LNCaP clone FGC (cell line): Measurements from ENCODE around the gene CTCFL.

Experiments used
- DNase-seq: peaks from one replicate; pipeline ENCODE4 v3.0.0-alpha.2; 2011; ENCODE audit warnings: low read depth
- H3K4me3 ChIP-seq: 2 replicates; pipeline ENCODE4 v1.5.1; 2011; ENCODE audit warnings: mild to moderate bottlenecking, low read depth, low read length, control low read depth
- TF ChIP-seq, protein P1 (sequence below): IDR thresholded peaks from 2 replicates; pipeline ENCODE4 v1.5.1; 2012; ENCODE audit warnings: mild to moderate bottlenecking; ENCODE audit not compliant: control insufficient read depth, insufficient read depth; ENCODE audit errors: extremely low read depth

CTCFL gene

DNA sequence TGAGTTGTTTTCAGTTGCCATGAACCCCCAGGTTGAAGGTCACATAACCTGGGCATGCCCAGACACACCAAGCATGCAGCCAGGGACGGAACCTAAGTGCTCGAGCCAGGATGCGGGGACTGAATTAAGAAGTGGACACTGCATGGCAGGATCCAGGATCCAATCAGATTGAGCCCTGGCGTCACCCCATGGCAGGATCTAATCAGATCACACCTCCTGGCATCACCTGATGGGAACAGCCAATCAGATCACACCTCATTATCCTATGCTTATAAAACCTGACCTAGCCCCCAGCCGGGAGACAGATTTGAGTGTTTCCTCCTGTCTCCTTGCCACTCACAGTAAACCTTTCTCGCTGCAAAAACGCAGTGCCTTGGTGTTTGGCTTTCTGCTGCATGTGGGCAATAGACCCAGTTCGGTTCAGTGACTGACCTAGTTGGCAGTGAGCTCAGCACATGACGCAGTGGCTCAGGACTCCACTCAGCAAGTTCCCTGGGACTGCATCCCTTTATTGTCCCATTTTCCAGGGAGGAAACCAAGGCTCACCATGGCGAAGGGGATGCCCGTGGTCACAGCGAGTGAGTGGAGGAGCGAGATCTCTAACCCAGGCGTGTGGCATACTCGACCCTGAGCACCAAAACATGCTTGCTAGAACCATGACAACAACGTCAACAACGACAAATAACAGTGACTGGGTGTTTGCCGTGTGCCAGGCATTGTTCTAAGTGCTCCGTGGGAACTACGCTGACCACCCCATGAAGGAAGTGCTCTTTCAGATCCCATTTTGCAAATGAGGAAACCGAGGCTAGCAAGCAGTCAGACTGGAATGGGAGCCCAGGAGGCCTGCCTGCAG, 67.5 kb downstream of the CTCFL start:
- H3K4me3 ChIP-seq = no peak overlapping the region
- TF ChIP-seq, protein P1, sequence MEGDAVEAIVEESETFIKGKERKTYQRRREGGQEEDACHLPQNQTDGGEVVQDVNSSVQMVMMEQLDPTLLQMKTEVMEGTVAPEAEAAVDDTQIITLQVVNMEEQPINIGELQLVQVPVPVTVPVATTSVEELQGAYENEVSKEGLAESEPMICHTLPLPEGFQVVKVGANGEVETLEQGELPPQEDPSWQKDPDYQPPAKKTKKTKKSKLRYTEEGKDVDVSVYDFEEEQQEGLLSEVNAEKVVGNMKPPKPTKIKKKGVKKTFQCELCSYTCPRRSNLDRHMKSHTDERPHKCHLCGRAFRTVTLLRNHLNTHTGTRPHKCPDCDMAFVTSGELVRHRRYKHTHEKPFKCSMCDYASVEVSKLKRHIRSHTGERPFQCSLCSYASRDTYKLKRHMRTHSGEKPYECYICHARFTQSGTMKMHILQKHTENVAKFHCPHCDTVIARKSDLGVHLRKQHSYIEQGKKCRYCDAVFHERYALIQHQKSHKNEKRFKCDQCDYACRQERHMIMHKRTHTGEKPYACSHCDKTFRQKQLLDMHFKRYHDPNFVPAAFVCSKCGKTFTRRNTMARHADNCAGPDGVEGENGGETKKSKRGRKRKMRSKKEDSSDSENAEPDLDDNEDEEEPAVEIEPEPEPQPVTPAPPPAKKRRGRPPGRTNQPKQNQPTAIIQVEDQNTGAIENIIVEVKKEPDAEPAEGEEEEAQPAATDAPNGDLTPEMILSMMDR = no peak
- no peak for DNase-seq

DNA sequence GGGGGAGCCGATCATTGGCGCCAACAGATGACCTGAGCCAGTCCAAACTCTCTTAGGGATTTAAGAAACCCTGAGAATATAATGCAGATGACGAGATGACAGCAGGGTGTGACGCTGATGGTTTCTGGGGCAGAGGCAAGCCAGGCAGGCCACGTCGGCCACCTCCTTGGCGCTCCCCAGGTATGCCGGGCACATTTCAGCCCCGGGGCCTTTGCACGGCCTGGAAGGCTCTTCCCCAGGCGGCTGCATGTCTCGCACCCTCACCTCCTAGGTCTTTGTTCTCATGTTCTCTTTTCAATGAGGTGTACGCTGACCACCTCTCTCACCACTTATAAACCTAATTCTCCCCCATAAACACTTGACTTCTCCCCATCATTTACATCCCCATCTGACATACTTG, 68.8 kb downstream of the CTCFL start:
- no peak for DNase-seq
- TF ChIP-seq, protein P1 = no peak
- no peak overlapping the region for H3K4me3 ChIP-seq

DNA sequence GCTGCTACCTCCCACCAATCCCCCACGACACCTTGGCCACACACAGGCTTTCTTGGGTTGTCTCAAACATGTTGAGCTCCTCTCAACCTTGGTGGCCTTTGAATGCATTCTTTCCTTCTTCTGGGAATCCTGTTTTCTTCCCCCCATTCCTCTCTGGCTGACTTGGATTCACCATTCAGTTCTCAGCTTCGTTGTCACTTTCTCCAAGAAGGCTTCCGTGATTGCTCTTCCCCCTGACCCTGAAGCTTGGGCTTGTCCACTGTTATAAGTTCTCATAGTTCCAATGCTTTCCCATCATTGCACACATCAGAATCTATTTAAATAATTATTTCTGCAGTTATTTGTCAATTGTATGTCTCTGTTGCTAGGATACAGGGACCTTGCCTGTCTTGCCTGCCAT, 69.6 kb downstream of the CTCFL start:
- TF ChIP-seq, protein P1 = no peak
- H3K4me3 ChIP-seq = no peak overlapping the region
- no peak for DNase-seq

DNA sequence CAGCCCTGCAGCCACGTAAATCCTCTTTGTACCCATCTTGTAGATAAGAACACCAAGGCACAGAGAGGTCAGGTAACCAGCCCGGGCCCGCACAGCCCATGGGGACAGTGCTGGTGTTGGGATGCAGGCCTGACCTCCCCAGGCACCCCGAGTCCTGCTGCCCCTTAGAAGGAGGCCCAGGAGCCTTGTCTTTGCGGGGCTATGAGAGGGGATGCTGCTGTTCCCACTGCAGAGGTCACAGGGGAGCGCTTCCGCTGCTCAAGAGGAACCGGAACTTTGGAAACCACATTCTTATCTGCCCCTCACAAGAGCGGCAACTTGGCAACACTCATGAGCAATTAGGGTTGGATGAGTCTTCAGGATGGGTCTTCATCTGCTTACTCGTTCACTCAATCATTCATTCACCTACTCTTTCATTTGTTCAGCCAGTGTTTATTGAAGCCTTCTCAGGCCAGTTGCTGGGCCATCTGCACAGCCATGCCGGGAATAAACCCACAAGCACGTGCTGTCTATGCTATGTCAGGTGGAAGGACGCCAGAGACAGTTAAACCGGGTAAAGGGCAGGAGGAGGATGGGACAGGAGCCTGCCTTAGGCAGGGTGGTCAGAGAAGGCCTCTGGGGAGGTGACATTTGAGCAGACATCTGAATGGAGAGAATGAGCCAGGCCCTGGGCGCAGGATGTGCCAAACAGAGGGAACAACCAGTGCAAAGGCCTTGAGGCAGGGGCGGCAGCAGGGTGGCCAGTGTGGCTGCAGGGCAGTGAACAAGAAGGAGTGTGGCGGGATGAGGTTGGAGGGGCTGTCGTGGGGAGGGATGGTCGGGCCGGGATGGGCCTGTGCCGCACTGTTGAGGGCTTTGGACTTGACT, 72.9 kb downstream of the CTCFL start:
- TF ChIP-seq, protein P1 = no peak
- DNase-seq = no peak
- no peak overlapping the region for H3K4me3 ChIP-seq

DNA sequence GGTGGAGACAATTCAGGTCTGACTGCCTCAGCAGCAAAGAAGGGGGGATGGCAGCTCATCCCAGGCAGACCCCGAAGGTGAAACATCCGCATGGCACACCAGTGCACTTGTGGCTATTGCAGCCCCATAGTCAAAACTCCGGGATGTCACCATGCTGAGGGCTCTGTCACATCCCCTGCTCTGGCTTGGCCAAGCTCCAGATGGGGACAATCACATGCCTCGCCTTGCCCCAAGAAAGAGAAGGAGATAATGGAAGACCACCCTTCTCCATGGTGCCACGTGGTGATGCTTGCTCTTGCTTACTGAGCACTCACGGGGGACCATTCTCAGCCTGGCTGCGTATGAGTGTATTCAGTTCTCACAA, 73.5 kb downstream of the CTCFL start:
- TF ChIP-seq, protein P1 = no peak
- no peak overlapping the region for H3K4me3 ChIP-seq
- no peak for DNase-seq

DNA sequence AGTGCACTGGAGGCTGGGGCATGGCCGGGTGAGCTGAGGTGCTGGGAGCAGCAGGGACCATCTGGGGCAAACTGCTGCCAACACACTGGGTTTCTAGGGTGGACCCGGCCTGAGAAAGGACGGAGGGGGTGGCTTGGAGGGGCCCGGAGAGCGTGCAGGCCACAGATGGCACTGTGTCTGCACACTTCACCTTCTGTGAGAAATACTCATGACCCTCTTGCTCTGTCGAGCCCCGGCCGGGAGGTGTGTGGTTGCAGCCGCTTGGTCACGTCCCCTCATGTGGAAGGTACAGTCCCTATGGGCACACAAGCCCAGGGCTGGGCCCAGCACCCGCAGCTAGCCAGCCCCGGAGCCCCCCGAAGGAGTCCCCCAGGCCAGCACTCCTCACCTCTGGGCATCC, 74.0 kb downstream of the CTCFL start:
- no peak overlapping the region for H3K4me3 ChIP-seq
- DNase-seq = no peak
- TF ChIP-seq, protein P1 = no peak

DNA sequence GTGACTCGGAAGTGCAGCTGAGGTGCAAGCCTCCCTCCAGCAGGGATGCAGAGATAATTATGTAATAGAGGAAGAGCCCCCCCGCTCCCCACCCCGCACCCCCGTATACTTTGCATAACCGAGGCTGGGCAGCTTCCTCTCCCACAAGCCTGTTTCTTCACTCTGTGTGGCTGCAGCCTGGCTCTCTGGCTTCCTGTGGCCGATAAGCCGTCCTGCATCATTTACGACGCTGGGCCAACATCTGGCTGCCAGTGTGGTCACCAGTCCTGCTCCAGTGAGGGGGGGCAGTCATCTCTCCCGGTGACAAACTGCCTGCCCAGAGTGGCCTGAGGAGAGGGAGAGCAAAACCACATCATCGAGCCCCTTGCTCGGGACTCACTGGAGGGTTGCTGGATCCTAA, 74.5 kb downstream of the CTCFL start:
- no peak for DNase-seq
- TF ChIP-seq, protein P1 = no peak
- no peak overlapping the region for H3K4me3 ChIP-seq
